ENCODE measurements around the gene GDPD5. TPM values are rescaled to one million over a fixed set of nuclear protein-coding genes. Genes with fewer than 3 reads are reported as not detected.

The GDPD5 gene, protein sequence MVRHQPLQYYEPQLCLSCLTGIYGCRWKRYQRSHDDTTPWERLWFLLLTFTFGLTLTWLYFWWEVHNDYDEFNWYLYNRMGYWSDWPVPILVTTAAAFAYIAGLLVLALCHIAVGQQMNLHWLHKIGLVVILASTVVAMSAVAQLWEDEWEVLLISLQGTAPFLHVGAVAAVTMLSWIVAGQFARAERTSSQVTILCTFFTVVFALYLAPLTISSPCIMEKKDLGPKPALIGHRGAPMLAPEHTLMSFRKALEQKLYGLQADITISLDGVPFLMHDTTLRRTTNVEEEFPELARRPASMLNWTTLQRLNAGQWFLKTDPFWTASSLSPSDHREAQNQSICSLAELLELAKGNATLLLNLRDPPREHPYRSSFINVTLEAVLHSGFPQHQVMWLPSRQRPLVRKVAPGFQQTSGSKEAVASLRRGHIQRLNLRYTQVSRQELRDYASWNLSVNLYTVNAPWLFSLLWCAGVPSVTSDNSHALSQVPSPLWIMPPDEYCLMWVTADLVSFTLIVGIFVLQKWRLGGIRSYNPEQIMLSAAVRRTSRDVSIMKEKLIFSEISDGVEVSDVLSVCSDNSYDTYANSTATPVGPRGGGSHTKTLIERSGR
- 1 to 10 TPM in 4 of 6 donors, under 1 TPM in 1, not detected in 1; 0.62 to 8.2 (median 2.2) TPM for polyA plus RNA-seq (ENCODE audit: low read depth in 6 of 6)

DNA sequence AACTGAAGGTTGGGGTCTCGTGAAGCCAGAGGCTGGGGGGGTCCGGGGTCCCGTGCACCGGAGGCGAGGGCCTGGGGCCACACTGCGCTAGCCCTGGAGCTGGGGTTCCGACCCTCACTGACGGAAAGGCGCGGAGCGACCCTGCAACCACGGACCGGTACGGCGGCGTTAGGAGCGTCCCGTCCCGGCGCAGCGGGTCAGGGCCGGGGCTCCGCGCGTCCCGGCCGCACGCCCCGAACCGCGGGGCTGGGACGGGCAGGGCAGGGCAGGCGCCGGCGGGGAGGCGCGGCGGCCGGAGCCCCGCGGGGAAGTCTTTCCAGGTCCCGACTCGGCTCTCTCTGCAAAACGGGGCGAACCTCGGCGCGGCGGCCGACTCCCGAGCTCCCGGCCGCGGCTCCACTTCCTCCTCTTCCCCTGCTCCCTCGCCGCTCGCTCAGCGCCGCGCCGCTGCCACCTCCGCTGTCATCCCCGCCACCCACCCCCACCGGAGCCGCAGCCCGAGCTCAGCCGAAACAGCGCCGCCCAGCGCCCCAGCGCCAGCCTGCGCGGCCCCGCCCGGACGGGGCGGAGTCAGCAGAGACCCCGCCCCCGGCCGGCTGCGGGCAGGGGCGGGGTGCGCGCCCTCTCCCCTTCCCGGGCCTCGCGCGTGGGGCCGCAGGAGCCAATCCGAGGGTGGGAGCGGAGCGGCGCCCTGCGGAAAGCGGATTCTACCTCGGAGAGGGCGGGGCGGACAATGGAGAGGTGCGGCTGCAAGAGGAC, at the start of gene GDPD5:
Gene GDPD5 (minus strand): TSS at position 509 of the 759 bp plus-strand sequence. CDS start 48,206 bp downstream, outside the sequence.
- Mint-ChIP-seq H3K4me1 (peaks cover 25 to 42% (median 33%) of the 10 kb centered on the region in 3 donors), H3K27me3 (peaks cover 0 to 36% (median 8%) of the 10 kb centered on the region in 3 donors), H3K4me3 (peak within 1 kb of the TSS; percentile 78 to 94 (median 88)), H3K36me3 (no peaks in the 10 kb centered on the region), H3K9me3 (no peaks in the 10 kb centered on the region), H3K27ac (peak within 1 kb of the TSS in 5 of 6 donors; percentile 20 to 86 (median 66))
- DNase-seq (peak; percentile 84), ATAC-seq (ENCODE audit: low read depth in 2 of 2) (peak; percentile 89 to 93)

- Mint-ChIP-seq H3K36me3 (no peaks in the 10 kb centered on the region), H3K27me3 (no peaks in the 10 kb centered on the region), H3K27ac (no peak overlapping the region), H3K4me3 (peak overlapping the region in 2 of 8 donors; percentile 40 to 41), H3K4me1 (peaks cover 19 to 43% (median 20%) of the 10 kb centered on the region in 3 donors), H3K9me3 (peaks cover 0 to 3% (median 0%) of the 10 kb centered on the region in 7 donors)
- no peak for ATAC-seq (ENCODE audit: low read depth in 2 of 2)
- no peak for DNase-seq
Observed at GRCh38 chr11:75574698-75575602, 49.2 kb upstream of the GDPD5 start.

DNA sequence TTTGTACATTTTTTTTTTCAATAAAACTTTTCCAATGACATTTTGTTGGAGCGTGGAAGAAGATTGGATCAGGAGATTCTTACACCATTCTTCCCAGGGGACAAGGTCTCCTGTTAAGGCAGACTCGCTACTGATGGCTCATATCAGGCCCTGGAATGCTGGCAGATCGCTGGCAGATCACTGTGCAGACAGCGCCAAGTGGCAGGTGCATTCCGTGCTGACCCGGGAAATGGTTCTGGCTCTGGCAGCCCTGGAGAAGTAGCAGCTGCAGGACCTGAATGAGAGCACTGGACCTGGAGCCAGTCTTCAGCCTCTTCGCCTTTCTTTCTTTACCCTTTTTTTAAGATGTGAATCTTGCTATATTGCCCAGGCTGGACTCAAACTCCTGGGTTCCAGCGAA, 47.0 kb upstream of the GDPD5 start:
- ATAC-seq (ENCODE audit: low read depth in 2 of 2): no peak

DNA sequence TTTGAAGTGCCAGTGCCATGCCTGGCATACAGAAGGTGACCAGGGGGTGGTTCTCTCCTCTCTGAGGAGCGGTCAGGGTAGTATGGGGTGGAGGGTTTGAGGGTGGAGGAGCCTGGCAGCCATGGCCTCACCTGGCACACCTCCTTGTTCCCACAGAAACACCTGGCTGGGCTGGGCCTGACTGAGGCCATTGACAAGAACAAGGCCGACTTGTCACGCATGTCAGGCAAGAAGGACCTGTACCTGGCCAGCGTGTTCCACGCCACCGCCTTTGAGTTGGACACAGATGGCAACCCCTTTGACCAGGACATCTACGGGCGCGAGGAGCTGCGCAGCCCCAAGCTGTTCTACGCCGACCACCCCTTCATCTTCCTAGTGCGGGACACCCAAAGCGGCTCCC, 45.9 kb upstream of the GDPD5 start:
- H3K4me3 Mint-ChIP-seq: no peak overlapping the region
- no peaks in the 10 kb centered on the region for H3K27me3 Mint-ChIP-seq
- peaks cover 10 to 15% (median 11%) of the 10 kb centered on the region in 3 donors for H3K4me1 Mint-ChIP-seq
- ATAC-seq (ENCODE audit: low read depth in 2 of 2) (no peak), DNase-seq (no peak)
- peak overlapping the region in 1 of 6 donors; percentile 65 for H3K27ac Mint-ChIP-seq
- peaks cover 0 to 3% (median 0%) of the 10 kb centered on the region in 7 donors for H3K9me3 Mint-ChIP-seq
- no peaks in the 10 kb centered on the region for H3K36me3 Mint-ChIP-seq

More for the DNA sequence above, 47.0 kb upstream of the GDPD5 start:
- peak overlapping the region in 1 of 6 donors; percentile 27 for H3K27ac Mint-ChIP-seq
- H3K36me3 Mint-ChIP-seq: no peaks in the 10 kb centered on the region
- H3K9me3 Mint-ChIP-seq: peaks cover 0 to 3% (median 0%) of the 10 kb centered on the region in 7 donors
- H3K27me3 Mint-ChIP-seq: no peaks in the 10 kb centered on the region
- H3K4me1 Mint-ChIP-seq: peaks cover 14 to 25% (median 15%) of the 10 kb centered on the region in 3 donors
- no peak for DNase-seq
- H3K4me3 Mint-ChIP-seq: no peak overlapping the region

- ATAC-seq (ENCODE audit: low read depth in 2 of 2): no peak
- no peak overlapping the region for H3K4me3 Mint-ChIP-seq
- no peak for DNase-seq
- H3K9me3 Mint-ChIP-seq: no peaks in the 10 kb centered on the region
- H3K4me1 Mint-ChIP-seq: peaks cover under 1 to 5% (median 1%) of the 10 kb centered on the region in 3 donors
- H3K27ac Mint-ChIP-seq: peak overlapping the region in 1 of 6 donors; percentile 39
- no peaks in the 10 kb centered on the region for H3K27me3 Mint-ChIP-seq
- H3K36me3 Mint-ChIP-seq: no peaks in the 10 kb centered on the region
Observed at GRCh38 chr11:75570559-75571139, 44.9 kb upstream of the GDPD5 start.

DNA sequence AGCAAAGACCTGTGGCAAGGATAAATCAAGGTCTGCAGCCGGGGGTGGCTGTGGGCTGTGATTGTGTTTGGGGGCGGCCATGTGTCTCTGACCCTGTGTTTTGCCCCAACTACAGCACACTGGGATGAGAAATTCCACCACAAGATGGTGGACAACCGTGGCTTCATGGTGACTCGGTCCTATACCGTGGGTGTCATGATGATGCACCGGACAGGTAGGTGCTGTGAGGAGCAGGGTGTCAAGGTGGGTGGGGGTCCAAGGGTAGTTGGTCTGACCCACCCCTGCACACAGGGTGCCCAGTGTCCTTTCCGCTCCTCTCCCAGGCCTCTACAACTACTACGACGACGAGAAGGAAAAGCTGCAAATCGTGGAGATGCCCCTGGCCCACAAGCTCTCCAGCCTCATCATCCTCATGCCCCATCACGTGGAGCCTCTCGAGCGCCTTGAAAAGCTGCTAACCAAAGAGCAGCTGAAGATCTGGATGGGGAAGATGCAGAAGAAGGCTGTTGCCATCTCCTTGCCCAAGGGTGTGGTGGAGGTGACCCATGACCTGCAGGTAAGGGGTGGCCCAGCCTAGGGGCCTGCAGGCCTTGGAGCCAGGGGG, 43.0 kb upstream of the GDPD5 start:
- Mint-ChIP-seq H3K27ac (no peak overlapping the region), H3K4me1 (peaks cover 1 to 2% (median 2%) of the 10 kb centered on the region in 3 donors), H3K9me3 (no peaks in the 10 kb centered on the region), H3K36me3 (no peaks in the 10 kb centered on the region), H3K4me3 (no peak overlapping the region), H3K27me3 (no peaks in the 10 kb centered on the region)
- ATAC-seq (ENCODE audit: low read depth in 2 of 2): no peak
- no peak for DNase-seq

DNA sequence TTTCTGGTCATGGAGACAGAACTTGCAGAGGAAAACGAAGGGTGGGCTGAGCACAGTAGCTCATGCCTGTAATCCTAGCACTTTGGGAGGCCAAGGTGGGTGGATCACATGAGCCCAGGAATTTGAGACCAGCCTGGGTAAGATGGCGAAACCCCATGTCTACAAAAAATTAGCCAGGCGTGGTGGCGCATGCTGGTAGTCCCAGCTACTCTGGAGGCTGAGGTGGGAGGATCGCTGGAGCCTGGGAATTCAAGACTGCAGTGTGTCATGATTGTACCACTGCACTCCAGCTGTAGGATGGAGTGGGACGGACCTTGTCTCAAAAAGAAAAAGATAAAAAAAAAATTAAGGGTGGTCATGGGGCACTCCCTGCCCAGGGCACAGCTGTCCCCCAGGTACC, 42.2 kb upstream of the GDPD5 start:
- DNase-seq (no peak), ATAC-seq (ENCODE audit: low read depth in 2 of 2) (no peak)
- Mint-ChIP-seq H3K4me1 (peaks cover 6 to 10% (median 9%) of the 10 kb centered on the region in 3 donors), H3K4me3 (no peak overlapping the region), H3K27me3 (no peaks in the 10 kb centered on the region), H3K9me3 (no peaks in the 10 kb centered on the region), H3K36me3 (no peaks in the 10 kb centered on the region), H3K27ac (no peak overlapping the region)

DNA sequence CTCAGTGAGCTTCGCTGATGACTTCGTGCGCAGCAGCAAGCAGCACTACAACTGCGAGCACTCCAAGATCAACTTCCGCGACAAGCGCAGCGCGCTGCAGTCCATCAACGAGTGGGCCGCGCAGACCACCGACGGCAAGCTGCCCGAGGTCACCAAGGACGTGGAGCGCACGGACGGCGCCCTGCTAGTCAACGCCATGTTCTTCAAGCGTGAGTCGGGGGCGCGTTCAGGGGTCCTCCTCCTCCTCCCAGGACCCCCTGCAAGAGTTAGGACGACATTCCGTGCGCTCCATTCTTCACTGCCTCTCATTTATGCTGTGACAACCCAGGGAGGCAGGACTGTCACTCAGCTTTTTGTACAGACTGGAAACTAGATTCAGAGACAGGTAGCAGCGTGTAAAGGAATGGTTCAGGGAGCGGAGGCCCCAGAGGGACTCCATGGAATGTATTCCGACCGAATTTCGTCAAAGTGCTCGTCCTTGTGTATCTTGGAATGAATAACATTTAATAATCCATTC, 41.1 kb upstream of the GDPD5 start:
- H3K27ac Mint-ChIP-seq: no peak overlapping the region
- H3K4me1 Mint-ChIP-seq: peaks cover 14 to 21% (median 19%) of the 10 kb centered on the region in 3 donors
- no peaks in the 10 kb centered on the region for H3K36me3 Mint-ChIP-seq
- no peak overlapping the region for H3K4me3 Mint-ChIP-seq
- no peak for DNase-seq
- no peak for ATAC-seq (ENCODE audit: low read depth in 2 of 2)
- H3K27me3 Mint-ChIP-seq: peaks cover 0 to under 1% (median 0%) of the 10 kb centered on the region in 3 donors
- no peaks in the 10 kb centered on the region for H3K9me3 Mint-ChIP-seq

- no peak for DNase-seq
- peaks cover 18 to 26% (median 25%) of the 10 kb centered on the region in 3 donors for H3K4me1 Mint-ChIP-seq
- ATAC-seq (ENCODE audit: low read depth in 2 of 2): no peak
- no peaks in the 10 kb centered on the region for H3K9me3 Mint-ChIP-seq
- no peak overlapping the region for H3K27ac Mint-ChIP-seq
- H3K36me3 Mint-ChIP-seq: no peaks in the 10 kb centered on the region
- H3K4me3 Mint-ChIP-seq: no peak overlapping the region
- H3K27me3 Mint-ChIP-seq: peaks cover 0 to 5% (median 0%) of the 10 kb centered on the region in 3 donors
Observed at GRCh38 chr11:75565916-75566762, 40.4 kb upstream of the GDPD5 start.

DNA sequence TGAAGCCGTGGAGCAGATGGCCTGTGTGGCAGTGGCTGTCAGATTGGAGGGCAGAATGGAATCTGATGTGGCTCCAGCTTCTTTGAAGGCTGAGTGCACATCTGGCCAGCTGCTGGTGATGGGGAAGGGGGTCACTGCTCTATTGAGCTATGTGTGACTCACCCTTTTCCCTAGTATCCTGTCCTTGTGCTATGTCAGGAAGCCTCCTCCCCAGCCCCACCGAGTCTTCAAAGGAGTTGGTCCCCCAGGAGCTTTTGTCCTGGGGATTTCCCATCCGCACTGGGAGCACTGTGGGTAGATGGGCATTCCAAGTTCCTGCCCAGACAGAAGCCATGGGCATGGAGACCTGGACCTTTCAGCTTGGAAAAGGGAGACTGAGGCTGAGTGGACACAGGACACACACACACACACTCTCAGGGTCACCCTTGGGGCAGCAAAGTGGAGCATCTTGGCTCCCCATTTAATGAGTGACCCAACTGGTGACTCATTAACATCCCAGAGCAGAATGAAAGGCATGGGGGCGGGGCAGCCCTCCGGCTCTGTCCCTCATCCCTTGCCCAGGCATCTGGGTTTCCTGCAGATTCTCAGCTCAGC, 39.6 kb upstream of the GDPD5 start:
- Mint-ChIP-seq H3K36me3 (no peaks in the 10 kb centered on the region), H3K4me1 (peaks cover 18 to 26% (median 25%) of the 10 kb centered on the region in 3 donors), H3K27ac (no peak overlapping the region), H3K9me3 (no peaks in the 10 kb centered on the region), H3K27me3 (peaks cover 0 to 5% (median 0%) of the 10 kb centered on the region in 3 donors), H3K4me3 (no peak overlapping the region)
- ATAC-seq (ENCODE audit: low read depth in 2 of 2): no peak
- no peak for DNase-seq
